ENCODE results near the gene CHTF18. TPM values are rescaled to one million over a fixed set of nuclear protein-coding genes. Genes with fewer than 3 reads are reported as not detected.

The CHTF18 gene
- total and polyA plus RNA-seq, 9 donors = 0.32 to 25.5 (median 18.7) TPM

- no peak for DNase-seq
- Histone ChIP-seq H3K27me3 (no peaks in the 10 kb centered on the region), H3K27ac (no peak overlapping the region), H3K4me3 (no peak overlapping the region), H3K4me1 (ENCODE audit: insufficient read depth) (no peaks in the 10 kb centered on the region), H3K9me3 (no peaks in the 10 kb centered on the region), H3K36me3 (no peaks in the 10 kb centered on the region)
- TF ChIP-seq POLR2A (IDR thresholded peaks at IDR 0.05) = no peak
- TF ChIP-seq EP300 (IDR thresholded peaks at IDR 0.05) = no peak
- no peak for TF ChIP-seq CTCF (IDR thresholded peaks at IDR 0.05)
- 71 to 83% (median 74%) methylated on average over 19 to 21 of the region's 21 CpGs for WGBS, 3 donors
- intact Hi-C loops (cut with DNase I) = no loop called here
These were observed 20.0 kb upstream of the CHTF18 start for GRCh38 chr16:768428-768827.

GRCh38 chr16:769184-769784 lies 19.1 kb upstream of the CHTF18 start:
- no peak overlapping the region for H3K27ac ChIP-seq
- intact Hi-C loops (cut with DNase I) = no loop called here
- H3K4me1 ChIP-seq (ENCODE audit: insufficient read depth) = no peaks in the 10 kb centered on the region
- H3K4me3 ChIP-seq = no peak overlapping the region
- H3K27me3 ChIP-seq = no peaks in the 10 kb centered on the region
- no peaks in the 10 kb centered on the region for H3K9me3 ChIP-seq
- DNase-seq = no peak
- TF ChIP-seq CTCF (IDR thresholded peaks at IDR 0.05) (no peak), POLR2A (IDR thresholded peaks at IDR 0.05) (no peak), EP300 (IDR thresholded peaks at IDR 0.05) (no peak)
- no peaks in the 10 kb centered on the region for H3K36me3 ChIP-seq
- 70 to 77% (median 76%) methylated on average over 16 to 20 of the region's 20 CpGs for WGBS, 3 donors

- no peak for DNase-seq
- intact Hi-C loops (cut with DNase I) = no loop called here
- no peaks in the 10 kb centered on the region for H3K4me1 ChIP-seq (ENCODE audit: insufficient read depth)
- no peaks in the 10 kb centered on the region for H3K27me3 ChIP-seq
- no peaks in the 10 kb centered on the region for H3K36me3 ChIP-seq
- H3K4me3 ChIP-seq = no peak overlapping the region
- TF ChIP-seq CTCF (IDR thresholded peaks at IDR 0.05) (no peak), EP300 (IDR thresholded peaks at IDR 0.05) (no peak), POLR2A (IDR thresholded peaks at IDR 0.05) (no peak)
- WGBS, 3 donors = 69 to 72% (median 70%) methylated on average over 19 of the region's 19 CpGs
- no peak overlapping the region for H3K27ac ChIP-seq
- no peaks in the 10 kb centered on the region for H3K9me3 ChIP-seq
These were observed 18.5 kb upstream of the CHTF18 start for GRCh38 chr16:769934-770333.

- DNase-seq = no peak
- Histone ChIP-seq H3K4me3 (no peak overlapping the region), H3K27me3 (no peaks in the 10 kb centered on the region), H3K9me3 (no peaks in the 10 kb centered on the region), H3K4me1 (ENCODE audit: insufficient read depth) (no peaks in the 10 kb centered on the region), H3K36me3 (no peaks in the 10 kb centered on the region), H3K27ac (no peak overlapping the region)
- WGBS, 3 donors = 62 to 84% (median 70%) methylated on average over 7 to 13 of the region's 13 CpGs
- no peak for TF ChIP-seq EP300 (IDR thresholded peaks at IDR 0.05)
- no peak for TF ChIP-seq CTCF (IDR thresholded peaks at IDR 0.05)
- TF ChIP-seq POLR2A (IDR thresholded peaks at IDR 0.05) = no peak
- intact Hi-C loops (cut with DNase I) = no loop called here
These were observed 18.0 kb upstream of the CHTF18 start for GRCh38 chr16:770411-770810.
